ENCODE measurements around the gene DNM1.

DNA sequence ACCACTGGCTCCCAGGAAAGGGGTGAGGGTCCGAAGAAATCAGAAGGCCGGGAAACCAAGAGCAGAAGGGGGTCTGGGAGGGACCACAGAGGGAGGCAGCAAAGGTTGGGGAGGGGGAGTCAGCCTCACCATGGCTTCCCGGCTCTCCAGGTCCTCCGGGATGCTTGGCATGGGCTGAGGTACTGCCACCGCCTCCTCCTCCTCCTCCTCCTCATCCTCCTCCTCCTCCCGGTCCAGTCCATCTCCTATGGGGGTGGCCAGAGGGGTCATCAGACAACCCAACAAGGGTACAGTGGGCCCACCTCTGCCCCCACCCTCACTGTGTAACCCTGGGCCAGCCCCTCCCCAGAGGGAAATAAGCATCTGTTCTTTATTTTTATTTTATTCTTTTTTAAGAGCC is 55.1 kb downstream of the DNM1 start:
- TF ChIP-seq, protein P1, sequence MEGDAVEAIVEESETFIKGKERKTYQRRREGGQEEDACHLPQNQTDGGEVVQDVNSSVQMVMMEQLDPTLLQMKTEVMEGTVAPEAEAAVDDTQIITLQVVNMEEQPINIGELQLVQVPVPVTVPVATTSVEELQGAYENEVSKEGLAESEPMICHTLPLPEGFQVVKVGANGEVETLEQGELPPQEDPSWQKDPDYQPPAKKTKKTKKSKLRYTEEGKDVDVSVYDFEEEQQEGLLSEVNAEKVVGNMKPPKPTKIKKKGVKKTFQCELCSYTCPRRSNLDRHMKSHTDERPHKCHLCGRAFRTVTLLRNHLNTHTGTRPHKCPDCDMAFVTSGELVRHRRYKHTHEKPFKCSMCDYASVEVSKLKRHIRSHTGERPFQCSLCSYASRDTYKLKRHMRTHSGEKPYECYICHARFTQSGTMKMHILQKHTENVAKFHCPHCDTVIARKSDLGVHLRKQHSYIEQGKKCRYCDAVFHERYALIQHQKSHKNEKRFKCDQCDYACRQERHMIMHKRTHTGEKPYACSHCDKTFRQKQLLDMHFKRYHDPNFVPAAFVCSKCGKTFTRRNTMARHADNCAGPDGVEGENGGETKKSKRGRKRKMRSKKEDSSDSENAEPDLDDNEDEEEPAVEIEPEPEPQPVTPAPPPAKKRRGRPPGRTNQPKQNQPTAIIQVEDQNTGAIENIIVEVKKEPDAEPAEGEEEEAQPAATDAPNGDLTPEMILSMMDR (IDR thresholded peaks at IDR 0.05) = no peak
- TF ChIP-seq POLR2A (IDR thresholded peaks at IDR 0.05) (no peak), POLR2AphosphoS5 (IDR thresholded peaks at IDR 0.05) (no peak)

Data from prostate gland (tissue), 2 donors.